Transverse colon (tissue), 4 donors: Measurements from ENCODE around the gene HAO1. TPM values are rescaled to one million over a fixed set of nuclear protein-coding genes. Genes with fewer than 3 reads are reported as not detected.

Experiments
- DNase-seq: peaks from one replicate; pipeline ENCODE4 v3.0.0-alpha.2; 2019
- H3K27ac ChIP-seq, 4 donors: fragments of 200-600 bp; sonication (generic); 2 replicates each; pipeline ENCODE4 v1.5.1; 2016 to 2018; ENCODE audit warnings: inconsistent platforms in 4 of 4
- H3K27me3 ChIP-seq: fragments of 200-600 bp; sonication (generic); 2 replicates; pipeline ENCODE4 v1.5.1; 2017; ENCODE audit warnings: inconsistent platforms
- H3K36me3 ChIP-seq, 4 donors: fragments of 200-600 bp; sonication (generic); 2 replicates each; pipeline ENCODE4 v1.5.1; 2017 to 2019; ENCODE audit warnings: inconsistent platforms in 4 of 4
- H3K4me1 ChIP-seq, 4 donors: fragments of 200-600 bp; sonication (generic); 2 replicates each; pipeline ENCODE4 v1.5.1; 2017 to 2020; ENCODE audit warnings: inconsistent platforms in 4 of 4
- H3K4me3 ChIP-seq, 4 donors: fragments of 200-600 bp; sonication (generic); 1 replicate in 1 of 4; 2 replicates in 3 of 4; pipeline versions ENCODE4 v1.5.1 to v1.6.1; 2017 to 2019; ENCODE audit warnings: inconsistent platforms in 4 of 4
- H3K9me3 ChIP-seq, 2 donors: fragments of 200-600 bp; sonication (generic); 2 replicates each; pipeline ENCODE4 v1.5.1; 2017 to 2019; ENCODE audit warnings: inconsistent platforms in 2 of 2
- CTCF ChIP-seq, 5 experiments: fragments of 200-600 bp in 3 of 5; fragments of 450-650 bp in 2 of 5; sonication (generic) in 3 of 5; IDR thresholded peaks; 1 replicate in 2 of 5; 2 replicates in 3 of 5; pipeline ENCODE4 v1.5.1; 2016 to 2017; ENCODE audit warnings: antibody characterized with exemption in 5 of 5, inconsistent platforms in 3 of 5, mild to moderate bottlenecking in 2 of 5, moderate library complexity in 1 of 5
- EP300 ChIP-seq: sonication (generic); formaldehyde crosslinking; IDR thresholded peaks from one replicate; pipeline ENCODE4 v1.6.1; 2017; ENCODE audit warnings: antibody characterized with exemption, low read depth
- POLR2A ChIP-seq: fragments of 450-650 bp; IDR thresholded peaks from one replicate; pipeline ENCODE4 v1.6.1; 2016; ENCODE audit warnings: antibody characterized with exemption, mild to moderate bottlenecking, moderate library complexity
- POLR2AphosphoS5 ChIP-seq, 3 donors: sonication (generic); formaldehyde crosslinking; IDR thresholded peaks; one replicate each; pipeline ENCODE4 v1.6.1; 2016; ENCODE audit warnings: antibody characterized with exemption in 3 of 3
- WGBS, 2 donors: methylation state at CpG; one replicate each; pipeline ENCODE4 v1.1.5; 2018; ENCODE audit warnings: low coverage in 1 of 2; 5-methylcytosine and 5-hydroxymethylcytosine counted together
- in situ Hi-C, 4 donors: fragments of 200-750 bp; cut with MboI; loops; one replicate each; pipeline versions ENCODE4 v1.15.0 to v1.15.1; 2017; ENCODE audit warnings: low sequenced_read_pairs in 3 of 4, low pct_ligation_motif_present in 1 of 4, low pct_unique_long_range_greater_than_20kb in 1 of 4
- intact Hi-C: fragments of 100-400 bp; cut with DNase I; formaldehyde crosslinking; loops from one replicate; pipeline ENCODE4 v1.15.1; 2023; ENCODE audit warnings: low total_unique reads
- total RNA-seq, 4 donors: library from RNA; depleted of rRNA; stranded (reverse); fragments of >200 nt; gene quantifications; one replicate each; pipeline ENCODE4 v1.1.0, GENCODE V29; 2016

HAO1 gene
- total RNA-seq, 4 donors from 2014 or later: not detected

GRCh38 chr20:7938058-7938457 is 2.2 kb downstream of the HAO1 start:
- in situ Hi-C loops: loop anchor here in 1 of 4 donors (25.0 kb wide), 1 partner anchor 774 kb away; no protein-coding TSS in a partner anchor
- DNase-seq: no peak
- intact Hi-C loops: no loop called here
- H3K27me3 ChIP-seq: no peaks in the 10 kb centered on the region
- no peak overlapping the region for H3K4me3 ChIP-seq
- peaks cover 0 to 4% (median 2%) of the 10 kb centered on the region in 4 donors for H3K4me1 ChIP-seq
- WGBS, 2 donors: 50 to 59% methylated on average over 2 of the region's 2 CpGs
- H3K36me3 ChIP-seq: no peaks in the 10 kb centered on the region
- no peak for TF ChIP-seq POLR2A
- no peak for TF ChIP-seq EP300
- TF ChIP-seq CTCF (IDR thresholded peaks at IDR 0.05): no peak
- TF ChIP-seq POLR2AphosphoS5 (IDR thresholded peaks at IDR 0.05): no peak
- no peak overlapping the region for H3K27ac ChIP-seq
- no peaks in the 10 kb centered on the region for H3K9me3 ChIP-seq

GRCh38 chr20:7937328-7937727 is 2.9 kb downstream of the HAO1 start:
- Histone ChIP-seq H3K36me3 (no peaks in the 10 kb centered on the region), H3K27ac (no peak overlapping the region), H3K4me1 (peaks cover 0 to 4% (median 2%) of the 10 kb centered on the region in 4 donors), H3K4me3 (no peak overlapping the region), H3K9me3 (no peaks in the 10 kb centered on the region), H3K27me3 (no peaks in the 10 kb centered on the region)
- intact Hi-C loops: loop anchor here (2.0 kb wide), 1 partner anchor 785 kb away; no protein-coding TSS in a partner anchor
- 86 to 94% methylated on average over 3 of the region's 3 CpGs for WGBS, 2 donors
- TF ChIP-seq EP300: no peak
- no peak for TF ChIP-seq POLR2AphosphoS5 (IDR thresholded peaks at IDR 0.05)
- TF ChIP-seq POLR2A: no peak
- no peak for TF ChIP-seq CTCF (IDR thresholded peaks at IDR 0.05)
- no peak for DNase-seq
- in situ Hi-C loops: loop anchor here in 1 of 4 donors (25.0 kb wide), 1 partner anchor 775 kb away; no protein-coding TSS in a partner anchor

GRCh38 chr20:7935027-7935551 is 5.2 kb downstream of the HAO1 start:
- H3K27ac ChIP-seq: no peak overlapping the region
- no peak for DNase-seq
- WGBS, 2 donors: 76 to 80% methylated on average over 4 of the region's 4 CpGs
- in situ Hi-C loops (loop anchor here in 1 of 4 donors (25.0 kb wide), 1 partner anchor 777 kb away; no protein-coding TSS in a partner anchor), intact Hi-C loops (no loop called here)
- no peaks in the 10 kb centered on the region for H3K9me3 ChIP-seq
- no peaks in the 10 kb centered on the region for H3K27me3 ChIP-seq
- H3K4me1 ChIP-seq: peaks cover 0 to 4% (median 2%) of the 10 kb centered on the region in 4 donors
- TF ChIP-seq EP300: no peak
- TF ChIP-seq POLR2A: no peak
- no peak for TF ChIP-seq POLR2AphosphoS5 (IDR thresholded peaks at IDR 0.05)
- TF ChIP-seq CTCF (IDR thresholded peaks at IDR 0.05): no peak
- H3K4me3 ChIP-seq: no peak overlapping the region
- H3K36me3 ChIP-seq: no peaks in the 10 kb centered on the region

- Histone ChIP-seq H3K27ac (no peak overlapping the region), H3K36me3 (no peaks in the 10 kb centered on the region), H3K4me3 (no peak overlapping the region), H3K9me3 (no peaks in the 10 kb centered on the region), H3K4me1 (peaks cover 0 to 4% (median 2%) of the 10 kb centered on the region in 4 donors), H3K27me3 (no peaks in the 10 kb centered on the region)
- WGBS, 2 donors: 36 to 75% methylated on average over 1 of the region's 1 CpG
- in situ Hi-C loops (loop anchor here in 1 of 4 donors (25.0 kb wide), 1 partner anchor 779 kb away; no protein-coding TSS in a partner anchor), intact Hi-C loops (no loop called here)
- DNase-seq: no peak
- TF ChIP-seq EP300 (no peak), POLR2AphosphoS5 (IDR thresholded peaks at IDR 0.05) (no peak), CTCF (IDR thresholded peaks at IDR 0.05) (no peak), POLR2A (no peak)
These were observed 6.9 kb downstream of the HAO1 start for GRCh38 chr20:7933346-7933745.
